NB4 (cell line): ENCODE data around the gene CAT.

Source experiments
- CTCF ChIP-seq: IDR thresholded peaks from one replicate; pipeline ENCODE4 v1.5.1; 2012; ENCODE audit warnings: low read depth, low read length
- MYC ChIP-seq: IDR thresholded peaks from 2 replicates; pipeline ENCODE4 v1.6.1; 2011; ENCODE audit warnings: low read depth, low read length
- POLR2A ChIP-seq: IDR thresholded peaks from 2 replicates; pipeline ENCODE4 v1.6.1; 2011; ENCODE audit warnings: mild to moderate bottlenecking; ENCODE audit not compliant: insufficient read length; ENCODE audit errors: extremely low read depth

GRCh38 chr11:34495239-34495723, 56.5 kb downstream of the CAT start:
- TF ChIP-seq CTCF (no peak), POLR2A (no peak), MYC (no peak)
